Mucosa of descending colon (tissue), 3 donors: ENCODE data around the gene DDRGK1. TPM values are rescaled to one million over a fixed set of nuclear protein-coding genes. Genes with fewer than 3 reads are reported as not detected.

ENCODE experiments used
- ATAC-seq: fragments of 200-7000 bp; cut with Tn5 transposase; one replicate; pipeline ENCODE4 v1.9.1; 2020; ENCODE audit warnings: mild to moderate bottlenecking, moderate library complexity
- DNase-seq, 3 donors: peaks; one replicate each; pipeline ENCODE4 v3.0.0-alpha.2; 2020
- H3K36me3 ChIP-seq: fragments of 200-600 bp; one replicate; pipeline ENCODE4 v1.8.0; 2021; ENCODE audit warnings: low read depth, mild to moderate bottlenecking
- H3K4me1 ChIP-seq: fragments of 200-600 bp; one replicate; pipeline ENCODE4 v1.8.0; 2021; ENCODE audit warnings: low read depth, mild to moderate bottlenecking
- H3K4me3 ChIP-seq: fragments of 200-600 bp; one replicate; pipeline ENCODE4 v1.8.0; 2021; ENCODE audit warnings: mild to moderate bottlenecking
- H3K9me3 ChIP-seq: fragments of 200-600 bp; one replicate; pipeline ENCODE4 v1.8.0; 2021; ENCODE audit warnings: mild to moderate bottlenecking
- intact Hi-C, 2 donors: fragments of 100-400 bp; cut with DNase I in 1 of 2; cut with micrococcal nuclease in 1 of 2; formaldehyde crosslinking; loops; one replicate each; pipeline versions ENCODE4 v1.11.0 to v1.11.1; 2022; cut with DNase I, micrococcal nuclease
- total RNA-seq, 3 donors: library from RNA; stranded (reverse); fragmentation: NEBNext Ultra II Directional in 2 of 3; extraction: Animal tissue kit (Norgen Biotek cat#: 25700) in 2 of 3; gene quantifications; one replicate each; pipeline versions ENCODE4 v1.2.1 to v1.2.4, GENCODE V29; 2021 to 2023
- TF ChIP-seq, protein P1 (sequence below): fragments of 200-600 bp; IDR thresholded peaks from one replicate; pipeline ENCODE4 v1.8.0; 2022; ENCODE audit warnings: antibody characterized with exemption, mild to moderate bottlenecking
- donor health status: DM: no; HTN: no; CAD: no; lungs with moderate emphysema.
- donor health status: DM: no; HTN: no; CAD: no.
- donor health status: DM: no; HTN: yes; CAD: no.

The DDRGK1 gene
- total RNA-seq, 3 donors from 2014 or later = 51.3 to 80.3 (median 62.9) TPM

DNA sequence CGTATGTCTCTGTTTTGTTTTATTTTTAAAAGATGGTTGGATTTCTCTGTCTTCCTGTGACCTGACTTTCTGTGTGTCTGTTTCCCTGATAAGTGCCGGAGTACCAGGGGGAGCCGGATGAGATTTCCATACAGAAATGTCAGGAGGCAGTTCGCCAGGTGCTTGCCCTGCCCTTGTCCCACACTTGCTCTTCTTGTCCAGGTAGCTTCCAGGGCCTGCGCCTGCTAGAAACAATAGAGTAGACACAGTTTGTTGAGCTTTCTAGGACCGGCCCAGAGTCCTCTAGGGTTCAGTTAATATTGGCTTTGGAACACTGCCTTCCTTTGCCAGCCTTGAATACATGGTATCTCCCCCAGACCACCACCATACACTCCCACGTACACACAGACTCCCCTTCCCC is 8.7 kb upstream of the DDRGK1 start:
- Histone ChIP-seq H3K4me1 (peaks cover 11% of the 10 kb centered on the region), H3K4me3 (no peak overlapping the region), H3K9me3 (no peaks in the 10 kb centered on the region), H3K36me3 (no peaks in the 10 kb centered on the region)
- DNase-seq (no peak), ATAC-seq (no peak)
- intact Hi-C loops = no loop called here
- TF ChIP-seq, protein P1, sequence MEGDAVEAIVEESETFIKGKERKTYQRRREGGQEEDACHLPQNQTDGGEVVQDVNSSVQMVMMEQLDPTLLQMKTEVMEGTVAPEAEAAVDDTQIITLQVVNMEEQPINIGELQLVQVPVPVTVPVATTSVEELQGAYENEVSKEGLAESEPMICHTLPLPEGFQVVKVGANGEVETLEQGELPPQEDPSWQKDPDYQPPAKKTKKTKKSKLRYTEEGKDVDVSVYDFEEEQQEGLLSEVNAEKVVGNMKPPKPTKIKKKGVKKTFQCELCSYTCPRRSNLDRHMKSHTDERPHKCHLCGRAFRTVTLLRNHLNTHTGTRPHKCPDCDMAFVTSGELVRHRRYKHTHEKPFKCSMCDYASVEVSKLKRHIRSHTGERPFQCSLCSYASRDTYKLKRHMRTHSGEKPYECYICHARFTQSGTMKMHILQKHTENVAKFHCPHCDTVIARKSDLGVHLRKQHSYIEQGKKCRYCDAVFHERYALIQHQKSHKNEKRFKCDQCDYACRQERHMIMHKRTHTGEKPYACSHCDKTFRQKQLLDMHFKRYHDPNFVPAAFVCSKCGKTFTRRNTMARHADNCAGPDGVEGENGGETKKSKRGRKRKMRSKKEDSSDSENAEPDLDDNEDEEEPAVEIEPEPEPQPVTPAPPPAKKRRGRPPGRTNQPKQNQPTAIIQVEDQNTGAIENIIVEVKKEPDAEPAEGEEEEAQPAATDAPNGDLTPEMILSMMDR = no peak

DNA sequence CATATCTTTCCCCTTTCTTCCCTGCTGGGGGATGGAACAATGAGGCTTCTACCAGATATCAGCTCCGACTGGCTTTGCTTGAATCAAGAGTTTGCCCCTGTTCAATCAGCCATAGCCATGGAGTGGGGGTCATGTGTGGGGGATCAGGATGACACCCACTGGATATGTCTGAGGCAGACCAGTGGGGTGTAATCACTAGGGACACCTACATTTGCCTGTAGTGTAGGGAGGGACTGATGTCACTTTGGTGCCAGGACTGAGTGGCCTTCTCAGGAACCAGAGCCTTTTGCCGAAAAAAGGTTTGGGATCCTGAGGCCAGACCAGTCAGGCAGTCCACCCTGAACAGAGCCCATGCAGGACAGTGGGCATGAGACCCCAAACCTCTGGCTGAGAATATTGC is 5.9 kb upstream of the DDRGK1 start:
- intact Hi-C loops = no loop called here
- peaks cover 9% of the 10 kb centered on the region for H3K4me1 ChIP-seq
- ATAC-seq (no peak), DNase-seq (no peak)
- H3K9me3 ChIP-seq = no peaks in the 10 kb centered on the region
- TF ChIP-seq, protein P1 = no peak
- H3K4me3 ChIP-seq = no peak overlapping the region
- no peaks in the 10 kb centered on the region for H3K36me3 ChIP-seq

DNA sequence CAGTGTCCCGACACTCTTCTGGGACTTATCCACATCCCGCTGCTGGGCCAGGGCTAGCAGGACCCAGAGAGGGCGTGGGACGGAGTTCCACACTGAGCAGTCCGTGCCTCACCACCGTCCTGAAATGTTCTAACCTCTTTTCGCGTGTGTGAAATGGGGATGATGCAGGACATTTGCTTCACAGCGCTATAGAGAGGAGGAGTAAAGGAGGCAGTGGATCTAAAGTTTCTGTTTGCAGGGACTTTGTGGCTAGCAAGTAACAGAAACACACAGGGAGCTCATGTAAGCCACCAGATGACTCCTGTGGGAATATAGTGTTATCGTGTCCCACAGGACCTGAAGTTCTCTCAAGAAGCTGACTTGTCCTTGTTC is 5.5 kb upstream of the DDRGK1 start:
- Histone ChIP-seq H3K9me3 (no peaks in the 10 kb centered on the region), H3K4me3 (peak overlapping the region; percentile 83), H3K36me3 (no peaks in the 10 kb centered on the region), H3K4me1 (peaks cover 9% of the 10 kb centered on the region)
- ATAC-seq (peak; percentile 56), DNase-seq (peak in 1 of 3 donors; percentile 19)
- intact Hi-C loops = no loop called here
- TF ChIP-seq, protein P1 = no peak

DNA sequence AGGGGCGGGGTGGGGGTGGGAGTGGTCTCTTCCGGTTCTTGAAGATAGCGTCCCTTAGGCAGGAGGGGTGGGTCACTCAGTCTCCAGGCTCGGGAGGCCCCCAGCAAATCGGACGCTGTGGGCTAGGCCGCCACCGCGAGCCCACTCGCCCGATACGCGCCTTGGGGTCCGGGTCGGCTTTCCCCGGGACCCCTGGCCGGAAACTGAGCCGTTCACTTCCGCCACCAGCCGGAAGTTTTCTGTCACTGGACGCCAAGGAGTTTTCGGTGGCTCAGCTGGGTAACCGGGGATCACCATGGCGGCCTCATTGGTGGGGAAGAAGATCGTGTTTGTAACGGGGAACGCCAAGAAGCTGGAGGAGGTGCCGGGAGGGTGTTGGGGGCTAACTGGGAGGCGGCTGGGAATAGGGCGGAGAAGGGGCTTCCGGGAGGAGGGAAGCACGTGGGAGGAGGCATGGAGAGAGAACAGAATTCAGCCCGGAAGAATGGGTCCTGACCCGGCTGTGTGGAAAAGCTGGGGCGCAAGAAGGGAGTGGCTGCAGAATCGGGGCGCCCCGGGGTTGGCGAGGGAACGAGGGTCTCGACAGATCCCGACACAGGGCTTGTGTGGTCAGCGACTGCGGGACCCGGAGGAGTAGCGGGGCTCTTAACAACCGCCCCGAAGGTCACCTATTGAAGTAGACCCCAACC is 4.9 kb upstream of the DDRGK1 start, which contains the start of gene ITPA:
TSS of gene ITPA (plus strand) at position 242 of the 689 bp plus-strand sequence. CDS start at position 296, 54 bp downstream.
- intact Hi-C loops = no loop called here
- peak; percentile 61 for ATAC-seq
- TF ChIP-seq, protein P1 = no peak
- H3K4me1 ChIP-seq = peaks cover 9% of the 10 kb centered on the region
- peak; percentile 63 to 73 (median 68) for DNase-seq
- no peaks in the 10 kb centered on the region for H3K36me3 ChIP-seq
- peak within 1 kb of the TSS; percentile 83 for H3K4me3 ChIP-seq
- no peaks in the 10 kb centered on the region for H3K9me3 ChIP-seq

DNA sequence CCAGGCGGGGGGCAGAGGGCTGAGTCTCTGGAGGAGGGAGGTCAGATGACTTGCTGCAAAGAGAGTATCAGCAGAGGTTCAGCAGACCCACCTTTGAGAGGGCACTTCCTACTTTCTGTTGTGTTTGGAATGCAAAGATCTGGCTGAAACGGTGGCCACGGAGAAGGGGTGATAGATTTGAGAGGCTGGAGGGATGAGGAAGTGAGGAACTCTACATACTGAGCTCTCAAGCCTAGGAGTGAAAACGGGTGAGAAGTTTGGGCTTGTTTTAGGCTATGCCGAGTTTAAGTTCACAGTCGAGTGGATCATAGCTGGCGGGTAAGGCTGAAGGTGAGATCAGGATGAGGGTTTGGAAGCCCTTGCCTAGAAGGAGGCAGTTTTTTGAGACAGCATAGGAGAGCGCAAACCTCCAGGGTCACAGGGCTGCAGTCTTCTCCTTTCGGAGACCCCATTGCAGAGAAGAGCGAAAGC is 4.3 kb upstream of the DDRGK1 start:
- Histone ChIP-seq H3K4me3 (peak overlapping the region; percentile 83), H3K36me3 (no peaks in the 10 kb centered on the region), H3K4me1 (peaks cover 9% of the 10 kb centered on the region), H3K9me3 (no peaks in the 10 kb centered on the region)
- peak; percentile 6 for ATAC-seq
- peak in 1 of 3 donors; percentile 26 for DNase-seq
- TF ChIP-seq, protein P1 = no peak
- intact Hi-C loops = no loop called here
